ENCODE results near the gene SRGAP3.

Gene SRGAP3

DNA sequence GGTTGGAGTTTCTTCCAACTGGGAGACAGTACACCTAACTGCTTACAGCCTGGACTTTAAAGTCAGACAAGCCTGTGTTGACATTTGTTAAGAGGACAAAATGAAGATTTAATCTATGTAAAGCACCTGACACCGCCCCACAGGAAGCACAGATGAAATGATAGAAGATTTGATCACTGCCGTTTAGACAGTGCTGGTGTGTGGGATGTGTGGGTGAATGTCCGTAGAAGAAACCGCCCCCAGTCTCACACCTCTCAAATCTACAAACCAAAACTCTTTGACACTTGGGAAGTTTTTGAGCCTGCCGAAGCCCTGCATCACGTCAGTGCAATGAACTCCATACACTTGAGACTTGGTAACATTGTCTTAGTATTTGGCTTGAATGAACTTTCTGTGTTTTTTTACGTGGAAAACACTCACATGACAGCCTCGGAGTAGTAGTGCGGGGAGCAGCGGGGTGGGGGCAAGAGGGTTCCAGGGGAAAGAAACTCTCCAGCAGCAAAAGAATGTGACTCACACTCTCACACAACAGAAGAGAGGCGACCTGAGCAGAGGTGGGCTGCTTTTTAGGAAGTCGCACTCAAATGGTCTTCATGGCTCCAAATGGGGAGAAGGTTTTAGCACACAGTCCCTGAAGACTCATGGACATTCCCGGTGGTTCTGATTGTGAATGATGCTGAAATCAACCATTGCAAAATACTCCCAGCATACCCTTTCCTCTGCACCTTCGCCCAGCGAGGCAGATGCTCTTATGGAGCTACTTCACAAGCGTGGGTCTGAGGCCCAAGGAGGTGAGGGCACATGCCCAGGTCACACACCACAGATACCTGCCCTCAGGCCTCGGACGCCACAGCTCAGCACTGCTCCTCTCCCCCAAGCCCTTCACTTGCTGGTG, 79.2 kb downstream of the SRGAP3 start:
- ATAC-seq (ENCODE audit: low read depth) (no peak), DNase-seq (ENCODE audit: low spot score) (no peak)
- Histone ChIP-seq H3K36me3 (ENCODE audit: low read depth) (no peaks in the 10 kb centered on the region), H3K27me3 (ENCODE audit: insufficient read depth, poor library complexity, severe bottlenecking) (no peaks in the 10 kb centered on the region), H3K4me1 (ENCODE audit: insufficient read depth, poor library complexity, severe bottlenecking) (peaks cover 62% of the 10 kb centered on the region), H3K4me3 (ENCODE audit: severe bottlenecking) (no peak overlapping the region), H3K27ac (ENCODE audit: poor library complexity, severe bottlenecking) (peak overlapping the region; percentile 96), H3K9me3 (ENCODE audit: severe bottlenecking) (no peaks in the 10 kb centered on the region)
- TF ChIP-seq, protein P1, sequence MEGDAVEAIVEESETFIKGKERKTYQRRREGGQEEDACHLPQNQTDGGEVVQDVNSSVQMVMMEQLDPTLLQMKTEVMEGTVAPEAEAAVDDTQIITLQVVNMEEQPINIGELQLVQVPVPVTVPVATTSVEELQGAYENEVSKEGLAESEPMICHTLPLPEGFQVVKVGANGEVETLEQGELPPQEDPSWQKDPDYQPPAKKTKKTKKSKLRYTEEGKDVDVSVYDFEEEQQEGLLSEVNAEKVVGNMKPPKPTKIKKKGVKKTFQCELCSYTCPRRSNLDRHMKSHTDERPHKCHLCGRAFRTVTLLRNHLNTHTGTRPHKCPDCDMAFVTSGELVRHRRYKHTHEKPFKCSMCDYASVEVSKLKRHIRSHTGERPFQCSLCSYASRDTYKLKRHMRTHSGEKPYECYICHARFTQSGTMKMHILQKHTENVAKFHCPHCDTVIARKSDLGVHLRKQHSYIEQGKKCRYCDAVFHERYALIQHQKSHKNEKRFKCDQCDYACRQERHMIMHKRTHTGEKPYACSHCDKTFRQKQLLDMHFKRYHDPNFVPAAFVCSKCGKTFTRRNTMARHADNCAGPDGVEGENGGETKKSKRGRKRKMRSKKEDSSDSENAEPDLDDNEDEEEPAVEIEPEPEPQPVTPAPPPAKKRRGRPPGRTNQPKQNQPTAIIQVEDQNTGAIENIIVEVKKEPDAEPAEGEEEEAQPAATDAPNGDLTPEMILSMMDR (IDR thresholded peaks at IDR 0.05; ENCODE audit: poor library complexity, severe bottlenecking): no peak

GRCh38 chr3:9169326-9169725, 80.1 kb downstream of the SRGAP3 start:
- H3K36me3 ChIP-seq (ENCODE audit: low read depth): no peaks in the 10 kb centered on the region
- H3K27ac ChIP-seq (ENCODE audit: poor library complexity, severe bottlenecking): peak overlapping the region; percentile 96
- DNase-seq (ENCODE audit: low spot score): no peak
- peak; percentile 81 for ATAC-seq (ENCODE audit: low read depth)
- TF ChIP-seq, protein P1 (IDR thresholded peaks at IDR 0.05; ENCODE audit: poor library complexity, severe bottlenecking): no peak
- no peaks in the 10 kb centered on the region for H3K9me3 ChIP-seq (ENCODE audit: severe bottlenecking)
- no peaks in the 10 kb centered on the region for H3K27me3 ChIP-seq (ENCODE audit: insufficient read depth, poor library complexity, severe bottlenecking)
- no peak overlapping the region for H3K4me3 ChIP-seq (ENCODE audit: severe bottlenecking)
- peaks cover 53% of the 10 kb centered on the region for H3K4me1 ChIP-seq (ENCODE audit: insufficient read depth, poor library complexity, severe bottlenecking)

- ATAC-seq (ENCODE audit: low read depth) (no peak), DNase-seq (ENCODE audit: low spot score) (no peak)
- H3K4me1 ChIP-seq (ENCODE audit: insufficient read depth, poor library complexity, severe bottlenecking): peaks cover 46% of the 10 kb centered on the region
- H3K27ac ChIP-seq (ENCODE audit: poor library complexity, severe bottlenecking): peak overlapping the region; percentile 96
- no peaks in the 10 kb centered on the region for H3K9me3 ChIP-seq (ENCODE audit: severe bottlenecking)
- H3K36me3 ChIP-seq (ENCODE audit: low read depth): no peaks in the 10 kb centered on the region
- no peak overlapping the region for H3K4me3 ChIP-seq (ENCODE audit: severe bottlenecking)
- H3K27me3 ChIP-seq (ENCODE audit: insufficient read depth, poor library complexity, severe bottlenecking): no peaks in the 10 kb centered on the region
- TF ChIP-seq, protein P1 (IDR thresholded peaks at IDR 0.05; ENCODE audit: poor library complexity, severe bottlenecking): no peak
Measured at GRCh38 chr3:9168241-9168741, 81.2 kb downstream of the SRGAP3 start.

DNA sequence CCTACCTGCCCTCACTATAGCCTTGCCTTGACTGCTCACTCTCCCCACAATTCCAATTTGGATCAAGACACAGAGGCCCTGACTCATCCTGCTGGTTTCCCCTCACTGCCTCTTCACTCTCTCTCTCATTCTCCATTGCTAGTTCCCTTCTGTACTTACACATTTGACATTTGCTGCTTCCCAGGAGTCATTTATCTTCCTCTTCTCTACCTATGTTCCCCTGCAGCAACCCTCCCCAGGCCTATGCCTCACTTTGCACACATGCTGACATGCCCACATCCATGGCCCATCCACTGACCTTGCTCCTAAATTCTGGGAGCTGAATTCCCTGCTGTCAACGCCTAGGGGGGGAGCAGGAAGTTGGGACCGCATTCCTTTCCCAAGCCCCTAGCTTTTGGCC, 82.2 kb downstream of the SRGAP3 start:
- no peak for ATAC-seq (ENCODE audit: low read depth)
- Histone ChIP-seq H3K27ac (ENCODE audit: poor library complexity, severe bottlenecking) (peak overlapping the region; percentile 96), H3K9me3 (ENCODE audit: severe bottlenecking) (no peaks in the 10 kb centered on the region), H3K4me1 (ENCODE audit: insufficient read depth, poor library complexity, severe bottlenecking) (peaks cover 38% of the 10 kb centered on the region), H3K27me3 (ENCODE audit: insufficient read depth, poor library complexity, severe bottlenecking) (no peaks in the 10 kb centered on the region), H3K36me3 (ENCODE audit: low read depth) (no peaks in the 10 kb centered on the region), H3K4me3 (ENCODE audit: severe bottlenecking) (no peak overlapping the region)
- DNase-seq (ENCODE audit: low spot score): no peak
- TF ChIP-seq, protein P1 (IDR thresholded peaks at IDR 0.05; ENCODE audit: poor library complexity, severe bottlenecking): no peak

GRCh38 chr3:9165421-9165820, 84.0 kb downstream of the SRGAP3 start:
- Histone ChIP-seq H3K36me3 (ENCODE audit: low read depth) (no peaks in the 10 kb centered on the region), H3K9me3 (ENCODE audit: severe bottlenecking) (no peaks in the 10 kb centered on the region), H3K4me1 (ENCODE audit: insufficient read depth, poor library complexity, severe bottlenecking) (peaks cover 41% of the 10 kb centered on the region), H3K27ac (ENCODE audit: poor library complexity, severe bottlenecking) (no peak overlapping the region), H3K27me3 (ENCODE audit: insufficient read depth, poor library complexity, severe bottlenecking) (no peaks in the 10 kb centered on the region), H3K4me3 (ENCODE audit: severe bottlenecking) (no peak overlapping the region)
- TF ChIP-seq, protein P1 (IDR thresholded peaks at IDR 0.05; ENCODE audit: poor library complexity, severe bottlenecking): no peak
- no peak for ATAC-seq (ENCODE audit: low read depth)
- no peak for DNase-seq (ENCODE audit: low spot score)
